Ascending aorta (tissue), 2 donors: ENCODE data around the gene DYNLL1. TPM values are rescaled to one million over a fixed set of nuclear protein-coding genes. Genes with fewer than 3 reads are reported as not detected.
A peak's percentile ranks its signal among the peaks of the same experiment; 100 is the strongest.

Experiments
- DNase-seq, 2 donors: peaks; one replicate each; pipeline ENCODE4 v3.0.0-alpha.2; 2019; ENCODE audit warnings: low spot score in 2 of 2
- H3K27ac ChIP-seq, 2 donors: fragments of 200-600 bp; sonication (generic); one replicate each; pipeline ENCODE4 v1.5.1; 2016 to 2017; ENCODE audit warnings: mild to moderate bottlenecking in 1 of 2
- H3K27me3 ChIP-seq: fragments of 200-600 bp; sonication (generic); one replicate; pipeline ENCODE4 v1.5.1; 2017
- H3K36me3 ChIP-seq, 2 donors: fragments of 200-600 bp; sonication (generic); one replicate each; pipeline ENCODE4 v1.5.1; 2016
- H3K4me1 ChIP-seq, 2 donors: fragments of 200-600 bp; sonication (generic); one replicate each; pipeline ENCODE4 v1.5.1; 2016 to 2017; ENCODE audit warnings: mild to moderate bottlenecking in 1 of 2
- H3K4me3 ChIP-seq, 2 donors: fragments of 200-600 bp; sonication (generic); one replicate each; pipeline ENCODE4 v1.5.1; 2016 to 2017; ENCODE audit warnings: mild to moderate bottlenecking in 1 of 2
- H3K9me3 ChIP-seq, 2 donors: fragments of 200-600 bp; sonication (generic); one replicate each; pipeline ENCODE4 v1.5.1; 2016
- intact Hi-C: fragments of 100-400 bp; cut with DNase I; formaldehyde crosslinking; loops from one replicate; pipeline ENCODE4 v1.15.1; 2023
- total RNA-seq: library from RNA; depleted of rRNA; stranded (reverse); fragments of >200 nt; gene quantifications from one replicate; pipeline ENCODE4 v1.1.0, GENCODE V29; 2016
- TF ChIP-seq, protein P1 (sequence below), 3 experiments: fragments of 200-600 bp in 2 of 3; fragments of 450-650 bp in 1 of 3; sonication (generic) in 2 of 3; IDR thresholded peaks; one replicate each; pipeline ENCODE4 v1.5.1; 2016 to 2019; ENCODE audit warnings: antibody characterized with exemption in 3 of 3, mild to moderate bottlenecking in 1 of 3, moderate library complexity in 1 of 3

The DYNLL1 gene
- total RNA-seq, 1 donor from 2014 or later = 216 TPM

DNA sequence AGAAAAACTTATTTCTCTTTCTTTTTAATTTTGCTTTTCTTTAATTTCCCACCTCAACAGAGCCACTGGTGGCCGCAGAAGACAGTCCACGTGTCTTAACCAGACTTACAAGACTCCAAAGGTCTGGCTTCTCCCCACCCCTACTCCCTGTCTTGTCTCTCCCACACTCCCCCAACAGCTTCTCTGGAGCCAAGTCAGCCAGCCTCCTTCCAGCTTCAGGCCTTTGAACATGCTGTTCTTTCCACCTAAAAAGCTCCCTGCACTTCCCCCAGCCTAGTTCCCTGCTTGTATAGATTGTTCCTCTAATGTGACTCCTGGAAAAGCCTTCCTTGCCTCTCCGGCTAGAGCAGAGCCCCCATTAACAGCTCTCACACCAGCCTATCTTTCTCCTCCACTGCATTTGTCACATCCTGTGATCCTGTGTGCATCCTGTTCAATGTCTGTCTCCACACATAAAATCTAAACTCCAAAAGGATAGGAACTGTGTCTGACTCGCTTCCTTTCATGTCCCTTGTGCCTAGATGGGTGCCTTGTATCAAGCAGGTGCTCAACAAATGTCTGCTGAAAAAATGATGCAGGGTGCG lies 7.8 kb upstream of the DYNLL1 start:
- TF ChIP-seq, protein P1, sequence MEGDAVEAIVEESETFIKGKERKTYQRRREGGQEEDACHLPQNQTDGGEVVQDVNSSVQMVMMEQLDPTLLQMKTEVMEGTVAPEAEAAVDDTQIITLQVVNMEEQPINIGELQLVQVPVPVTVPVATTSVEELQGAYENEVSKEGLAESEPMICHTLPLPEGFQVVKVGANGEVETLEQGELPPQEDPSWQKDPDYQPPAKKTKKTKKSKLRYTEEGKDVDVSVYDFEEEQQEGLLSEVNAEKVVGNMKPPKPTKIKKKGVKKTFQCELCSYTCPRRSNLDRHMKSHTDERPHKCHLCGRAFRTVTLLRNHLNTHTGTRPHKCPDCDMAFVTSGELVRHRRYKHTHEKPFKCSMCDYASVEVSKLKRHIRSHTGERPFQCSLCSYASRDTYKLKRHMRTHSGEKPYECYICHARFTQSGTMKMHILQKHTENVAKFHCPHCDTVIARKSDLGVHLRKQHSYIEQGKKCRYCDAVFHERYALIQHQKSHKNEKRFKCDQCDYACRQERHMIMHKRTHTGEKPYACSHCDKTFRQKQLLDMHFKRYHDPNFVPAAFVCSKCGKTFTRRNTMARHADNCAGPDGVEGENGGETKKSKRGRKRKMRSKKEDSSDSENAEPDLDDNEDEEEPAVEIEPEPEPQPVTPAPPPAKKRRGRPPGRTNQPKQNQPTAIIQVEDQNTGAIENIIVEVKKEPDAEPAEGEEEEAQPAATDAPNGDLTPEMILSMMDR (IDR thresholded peaks at IDR 0.05) = no peak
- H3K27ac ChIP-seq = no peak overlapping the region
- no peaks in the 10 kb centered on the region for H3K9me3 ChIP-seq
- no peaks in the 10 kb centered on the region for H3K36me3 ChIP-seq
- no peaks in the 10 kb centered on the region for H3K4me1 ChIP-seq
- H3K4me3 ChIP-seq = no peak overlapping the region
- no peaks in the 10 kb centered on the region for H3K27me3 ChIP-seq
- intact Hi-C loops = no loop called here
- DNase-seq = no peak

DNA sequence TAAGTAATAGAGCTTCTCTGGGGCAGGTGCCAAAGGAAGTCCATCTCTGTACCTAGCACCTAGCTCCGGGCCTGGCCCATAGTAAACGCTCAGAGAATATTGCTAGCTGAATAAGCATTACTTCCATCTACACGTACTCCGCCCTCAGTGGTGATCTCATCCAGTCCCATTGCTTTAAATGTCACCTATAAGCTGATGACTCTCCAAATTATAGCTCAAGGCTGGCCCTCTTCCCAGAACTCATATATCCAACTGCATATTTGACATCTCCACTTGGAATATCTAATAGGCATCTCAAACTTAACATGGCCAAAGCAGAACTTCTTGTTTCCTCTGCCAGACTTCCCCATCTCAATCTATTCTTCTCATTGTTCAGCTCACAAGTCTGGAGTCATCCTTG lies 6.9 kb upstream of the DYNLL1 start:
- no peaks in the 10 kb centered on the region for H3K4me1 ChIP-seq
- H3K9me3 ChIP-seq = no peaks in the 10 kb centered on the region
- intact Hi-C loops = no loop called here
- H3K27ac ChIP-seq = no peak overlapping the region
- no peak for DNase-seq
- TF ChIP-seq, protein P1 (IDR thresholded peaks at IDR 0.05) = no peak
- no peaks in the 10 kb centered on the region for H3K27me3 ChIP-seq
- no peak overlapping the region for H3K4me3 ChIP-seq
- no peaks in the 10 kb centered on the region for H3K36me3 ChIP-seq

DNA sequence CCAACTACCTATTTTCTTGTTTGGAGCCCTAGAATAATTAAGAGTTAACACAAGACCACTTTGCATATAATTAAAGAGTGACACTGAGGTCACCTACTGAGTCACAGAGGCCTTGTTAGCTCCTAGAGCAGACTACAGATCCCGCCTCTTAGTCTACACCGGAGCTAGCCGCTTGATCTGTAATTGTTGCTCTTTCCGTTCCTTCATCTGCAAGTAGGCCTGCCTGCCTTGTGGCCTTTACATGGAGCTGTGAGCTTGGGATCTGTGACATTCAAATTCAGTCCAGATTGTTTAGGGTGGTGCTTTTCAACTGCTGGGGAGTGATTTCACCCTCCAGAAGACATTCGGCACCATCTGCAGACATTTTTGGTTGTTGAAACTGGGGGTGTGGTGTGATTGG lies 5.6 kb upstream of the DYNLL1 start:
- peak overlapping the region in 1 of 2 donors; percentile 53 for H3K27ac ChIP-seq

DNA sequence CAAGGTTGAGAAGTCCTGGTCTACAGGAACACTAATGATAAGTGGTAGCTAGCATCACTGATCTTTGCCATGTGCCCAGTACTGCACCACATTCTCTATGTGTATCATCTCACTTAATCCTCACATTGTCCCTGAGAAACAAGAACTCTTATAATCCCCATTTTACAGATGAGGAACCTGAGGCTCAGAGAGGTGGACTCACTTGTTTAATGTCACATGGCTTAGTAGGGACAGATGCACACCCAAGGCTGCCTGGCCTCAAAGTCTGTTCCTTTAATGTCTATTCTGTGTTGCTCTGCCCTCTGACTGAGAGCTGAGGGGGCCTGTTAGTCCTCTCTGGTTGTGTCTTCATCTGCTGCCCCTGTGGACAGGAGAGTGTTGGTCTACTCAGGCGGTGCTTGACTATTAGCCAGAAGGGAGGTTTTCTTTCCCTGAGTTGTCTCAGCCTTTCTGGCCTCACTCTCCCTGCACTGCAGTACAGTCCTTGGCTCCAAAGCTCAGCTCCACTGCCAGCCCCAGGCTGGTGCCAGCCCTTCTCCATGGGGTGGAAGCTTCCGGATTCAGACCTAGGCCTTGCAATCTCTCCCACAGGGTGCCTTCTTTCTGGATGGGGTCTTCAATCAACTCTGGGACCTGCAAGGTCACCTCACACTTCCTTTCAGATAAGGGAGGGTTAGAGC lies 4.9 kb upstream of the DYNLL1 start:
- Histone ChIP-seq H3K27me3 (no peaks in the 10 kb centered on the region), H3K9me3 (no peaks in the 10 kb centered on the region), H3K4me1 (peaks cover 0 to 4% of the 10 kb centered on the region in 2 donors), H3K36me3 (no peaks in the 10 kb centered on the region), H3K27ac (peak overlapping the region; percentile 1 to 53), H3K4me3 (no peak overlapping the region)
- intact Hi-C loops = no loop called here
- TF ChIP-seq, protein P1 (IDR thresholded peaks at IDR 0.05) = no peak
- DNase-seq = no peak

More for the DNA sequence above, 5.6 kb upstream of the DYNLL1 start:
- intact Hi-C loops = no loop called here
- Histone ChIP-seq H3K4me3 (no peak overlapping the region), H3K36me3 (no peaks in the 10 kb centered on the region), H3K9me3 (no peaks in the 10 kb centered on the region), H3K4me1 (peaks cover 0 to 4% of the 10 kb centered on the region in 2 donors), H3K27me3 (no peaks in the 10 kb centered on the region)
- TF ChIP-seq, protein P1 (IDR thresholded peaks at IDR 0.05) = no peak
- DNase-seq = no peak

DNA sequence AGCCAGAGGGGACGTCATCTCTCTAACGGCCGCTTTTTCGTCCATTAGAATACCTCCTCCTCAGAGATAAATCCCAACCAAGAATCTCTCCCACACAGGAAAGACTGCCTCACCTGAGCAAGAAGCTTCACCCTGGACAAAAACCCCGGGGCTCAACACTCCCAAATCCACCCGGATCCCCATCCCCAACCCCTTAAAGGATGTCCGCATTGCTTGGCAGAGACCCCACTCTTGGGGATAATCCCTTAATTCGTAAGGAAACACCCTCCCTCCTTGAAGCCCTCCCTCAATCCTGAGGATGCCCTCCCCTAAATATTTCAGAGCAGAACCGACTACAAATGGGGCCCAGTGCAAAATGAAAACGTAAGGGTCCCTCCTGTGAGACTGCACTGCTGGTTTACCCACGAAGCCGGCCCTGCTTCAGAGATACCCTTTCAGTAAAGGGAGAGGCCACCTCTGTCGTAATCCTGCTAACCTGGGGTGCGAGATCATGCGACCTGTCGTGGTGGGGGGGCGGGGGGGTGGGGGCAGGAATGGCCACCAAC lies 655 bp upstream of the DYNLL1 start:
- Histone ChIP-seq H3K4me3 (peak overlapping the region; percentile 83 to 86), H3K36me3 (peaks cover 14 to 15% of the 10 kb centered on the region in 2 donors), H3K27me3 (no peaks in the 10 kb centered on the region), H3K27ac (peak overlapping the region; percentile 44 to 86), H3K4me1 (peaks cover 6 to 9% of the 10 kb centered on the region in 2 donors), H3K9me3 (no peaks in the 10 kb centered on the region)
- DNase-seq = no peak
- intact Hi-C loops = loop anchor here (1.0 kb wide), 1 partner anchor 49 kb away; the partner anchor contains the start of genes GATC and TRIAP1
- TF ChIP-seq, protein P1 (IDR thresholded peaks at IDR 0.05) = no peak
